ENCODE measurements around the gene MEGF6.

DNA sequence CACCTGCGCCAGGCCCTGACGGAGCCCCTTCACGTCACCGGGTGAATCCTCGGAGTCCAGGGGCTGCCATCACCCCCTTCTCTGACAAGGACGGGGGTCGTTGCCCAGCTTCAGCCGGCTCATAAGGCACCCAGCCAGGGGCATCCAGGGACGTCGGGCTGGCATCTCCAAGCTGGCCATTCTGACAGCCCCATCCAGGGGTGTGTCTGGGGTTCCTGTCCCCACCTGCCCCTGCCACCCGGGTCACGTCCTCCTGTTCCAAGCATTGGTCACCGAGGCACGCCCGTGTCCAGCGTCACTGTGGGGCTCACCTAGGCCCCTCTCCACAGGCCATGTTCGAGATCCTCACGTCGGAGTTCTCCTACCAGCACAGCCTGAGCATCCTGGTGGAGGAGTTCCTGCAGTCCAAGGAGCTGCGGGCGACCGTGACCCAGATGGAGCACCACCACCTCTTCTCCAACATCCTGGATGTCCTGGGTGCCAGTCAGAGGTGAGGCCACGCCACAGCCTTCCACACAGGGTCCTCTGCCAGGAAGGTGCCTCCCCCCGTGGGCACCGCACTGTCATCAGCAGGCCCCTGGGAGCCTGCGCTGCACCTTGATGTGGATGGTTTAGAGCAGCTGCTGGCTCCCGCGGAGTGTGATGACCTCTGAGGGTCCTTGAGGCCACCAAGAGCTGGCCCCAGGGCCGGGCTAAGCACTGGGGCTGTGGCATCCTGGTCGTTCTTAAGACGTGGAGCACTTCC, 142.0 kb downstream of the MEGF6 start:
- TF ChIP-seq POLR2A (IDR thresholded peaks at IDR 0.05; ENCODE audit: low read length) (no peak), GATA1 (IDR thresholded peaks at IDR 0.05; ENCODE audit: low read depth, low read length) (no peak)

Measured in erythroblast (primary cell).